ENCODE results near the gene MAIP1. TPM values are rescaled to one million over a fixed set of nuclear protein-coding genes. Genes with fewer than 3 reads are reported as not detected.

Gene MAIP1, protein sequence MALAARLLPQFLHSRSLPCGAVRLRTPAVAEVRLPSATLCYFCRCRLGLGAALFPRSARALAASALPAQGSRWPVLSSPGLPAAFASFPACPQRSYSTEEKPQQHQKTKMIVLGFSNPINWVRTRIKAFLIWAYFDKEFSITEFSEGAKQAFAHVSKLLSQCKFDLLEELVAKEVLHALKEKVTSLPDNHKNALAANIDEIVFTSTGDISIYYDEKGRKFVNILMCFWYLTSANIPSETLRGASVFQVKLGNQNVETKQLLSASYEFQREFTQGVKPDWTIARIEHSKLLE
- total RNA-seq = 23.6 and 23.9 TPM in 2 replicates

GRCh38 chr2:199955339-199956061 lies at the start of gene MAIP1, which contains the start of gene TYW5:
TSS of gene MAIP1 (plus strand) at chr2:199955582. CDS start at chr2:199955799, 217 bp downstream.
TSS of gene TYW5 (minus strand) at chr2:199955491. CDS start at chr2:199955470, 21 bp downstream.

DNA sequence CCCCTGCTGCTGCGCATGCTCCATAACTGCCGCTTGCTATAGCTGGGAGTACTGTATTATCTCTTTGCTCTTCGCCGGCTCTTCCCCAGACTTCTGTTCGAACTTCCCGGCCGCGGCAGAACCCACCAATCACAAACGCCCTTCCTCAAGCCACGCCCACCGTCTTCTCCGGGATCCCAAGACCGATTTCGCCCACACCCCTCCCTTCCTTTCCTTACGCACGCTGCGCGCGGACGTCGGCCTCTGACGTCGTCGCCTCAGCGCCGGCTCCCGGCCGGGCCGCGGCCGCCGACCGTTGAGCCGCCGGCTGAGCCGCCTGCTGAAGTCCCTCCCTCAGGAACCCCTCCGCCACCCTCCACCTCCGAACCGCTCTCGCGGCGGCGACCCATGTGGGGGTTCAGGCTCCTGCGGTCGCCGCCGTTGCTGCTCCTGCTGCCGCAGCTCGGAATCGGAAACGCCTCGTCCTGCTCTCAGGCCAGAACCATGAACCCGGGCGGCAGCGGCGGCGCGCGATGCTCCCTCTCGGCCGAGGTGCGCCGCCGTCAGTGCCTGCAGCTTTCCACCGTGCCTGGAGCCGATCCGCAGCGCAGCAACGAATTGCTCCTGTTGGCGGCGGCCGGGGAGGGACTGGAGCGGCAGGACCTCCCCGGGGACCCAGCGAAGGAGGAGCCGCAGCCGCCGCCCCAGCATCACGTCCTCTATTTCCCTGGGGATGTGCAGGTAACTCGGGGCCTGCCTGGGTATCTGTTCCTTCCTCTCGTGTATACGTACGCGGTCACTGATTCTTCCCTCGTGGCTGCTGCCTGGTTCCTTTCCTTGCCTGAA lies 44.1 kb upstream of the MAIP1 start, which contains the start of gene C2orf69:
Gene C2orf69 (plus strand): TSS at position 242 of the 825 bp plus-strand sequence. CDS start 146 bp downstream, at position 388.

Other genes with a start within 250 kb of the MAIP1 start
- gene FTCDNL1, start 104.4 kb upstream of the MAIP1 start, total RNA-seq = 0.93 and 1.9 TPM in 2 replicates
- gene C2orf69, start 44.3 kb upstream of the MAIP1 start, total RNA-seq = 13.3 and 14.1 TPM in 2 replicates
- 2.8 and 4.2 TPM in 2 replicates for gene TYW5, start 91 bp upstream of the MAIP1 start, total RNA-seq